LNCaP clone FGC (cell line): ENCODE data around the gene SOS2.

Experiments
- DNase-seq: peaks from one replicate; pipeline ENCODE4 v3.0.0-alpha.2; 2011; ENCODE audit warnings: low read depth
- H3K4me3 ChIP-seq: 2 replicates; pipeline ENCODE4 v1.5.1; 2011; ENCODE audit warnings: mild to moderate bottlenecking, low read depth, low read length, control low read depth
- CTCF ChIP-seq: IDR thresholded peaks from 2 replicates; pipeline ENCODE4 v1.5.1; 2012; ENCODE audit warnings: mild to moderate bottlenecking; ENCODE audit not compliant: control insufficient read depth, insufficient read depth; ENCODE audit errors: extremely low read depth

Gene SOS2

GRCh38 chr14:50230401-50230700 is 1.0 kb downstream of the SOS2 start:
- DNase-seq = no peak
- peak overlapping the region; percentile 85 for H3K4me3 ChIP-seq
- TF ChIP-seq CTCF = no peak

- no peak for TF ChIP-seq CTCF
- DNase-seq = no peak
- peak overlapping the region; percentile 85 for H3K4me3 ChIP-seq
Observed at GRCh38 chr14:50229681-50230080, 1.7 kb downstream of the SOS2 start.

- H3K4me3 ChIP-seq = no peak overlapping the region
- no peak for TF ChIP-seq CTCF
Observed at GRCh38 chr14:50228313-50228712, 3.1 kb downstream of the SOS2 start.

GRCh38 chr14:50225974-50226297 is 5.4 kb downstream of the SOS2 start:
- no peak for TF ChIP-seq CTCF
- peak; percentile 85 for DNase-seq
- H3K4me3 ChIP-seq = peak overlapping the region; percentile 31

More at GRCh38 chr14:50228313-50228712, 3.1 kb downstream of the SOS2 start:
- no peak for DNase-seq

- TF ChIP-seq CTCF = no peak
- peak overlapping the region; percentile 31 for H3K4me3 ChIP-seq
- DNase-seq = peak; percentile 80
Observed at GRCh38 chr14:50225067-50225973, 6.1 kb downstream of the SOS2 start.

GRCh38 chr14:50222055-50222613 is 9.2 kb downstream of the SOS2 start:
- H3K4me3 ChIP-seq = no peak overlapping the region
- TF ChIP-seq CTCF = no peak
- no peak for DNase-seq
